Gastrocnemius medialis (tissue), 4 donors: ENCODE measurements around the gene SNX14. TPM values are rescaled to one million over a fixed set of nuclear protein-coding genes. Genes with fewer than 3 reads are reported as not detected.

Experiments
- ATAC-seq, 2 donors: fragments of 150-250 bp; one replicate each; pipeline ENCODE4 v1.9.1; 2016
- DNase-seq, 2 donors: peaks; one replicate each; pipeline ENCODE4 v3.0.0-alpha.2; 2019
- H3K27ac ChIP-seq, 4 donors: fragments of 200-600 bp; sonication (generic); 1 replicate in 1 of 4; 2 replicates in 3 of 4; pipeline ENCODE4 v1.5.1; 2016 to 2018; ENCODE audit warnings: mild to moderate bottlenecking in 2 of 4, moderate library complexity in 1 of 4
- H3K27me3 ChIP-seq, 3 donors: fragments of 200-600 bp; sonication (generic) in 2 of 3; 1 replicate in 1 of 3; 2 replicates in 2 of 3; pipeline versions ENCODE4 v1.5.1 to v1.6.0; 2016 to 2019; ENCODE audit warnings: mild to moderate bottlenecking in 1 of 3, moderate library complexity in 1 of 3
- H3K36me3 ChIP-seq, 2 donors: fragments of 200-600 bp; sonication (generic) in 1 of 2; one replicate each; pipeline ENCODE4 v1.5.1; 2017 to 2018
- H3K4me1 ChIP-seq, 2 donors: fragments of 200-600 bp; sonication (generic) in 1 of 2; one replicate each; pipeline ENCODE4 v1.5.1; 2016 to 2017; ENCODE audit warnings: mild to moderate bottlenecking in 2 of 2
- H3K4me3 ChIP-seq, 4 donors: fragments of 200-600 bp; sonication (generic) in 3 of 4; 1 replicate in 1 of 4; 2 replicates in 3 of 4; pipeline ENCODE4 v1.5.1; 2016 to 2019; ENCODE audit warnings: mild to moderate bottlenecking in 2 of 4
- H3K9me3 ChIP-seq, 3 donors: fragments of 200-600 bp; sonication (generic) in 2 of 3; 1 replicate in 1 of 3; 2 replicates in 2 of 3; pipeline ENCODE4 v1.5.1; 2016 to 2019
- POLR2A ChIP-seq, 2 donors: fragments of 450-650 bp; IDR thresholded peaks; one replicate each; pipeline ENCODE4 v1.6.1; 2017; ENCODE audit warnings: antibody characterized with exemption in 2 of 2, mild to moderate bottlenecking in 2 of 2, moderate library complexity in 2 of 2
- in situ Hi-C, 4 donors: fragments of 200-750 bp; cut with MboI; loops; one replicate each; pipeline versions ENCODE4 v1.15.0 to v1.8.0; 2017; ENCODE audit warnings: low sequenced_read_pairs in 4 of 4
- intact Hi-C: fragments of 100-400 bp; cut with DNase I; formaldehyde crosslinking; loops from one replicate; pipeline ENCODE4 v1.15.1; 2023; ENCODE audit warnings: low total_unique reads
- total RNA-seq, 4 donors: library from RNA; depleted of rRNA; stranded (reverse); fragments of >200 nt; gene quantifications; one replicate each; pipeline versions ENCODE4 v1.1.0 to v1.2.3, GENCODE V29; 2016
- TF ChIP-seq, protein P1 (sequence below), 5 experiments: fragments of 450-650 bp in 3 of 5; fragments of 200-600 bp in 2 of 5; sonication (generic) in 2 of 5; IDR thresholded peaks in 4 of 5; conservative IDR thresholded peaks in 1 of 5; 1 replicate in 4 of 5; 2 replicates in 1 of 5; pipeline ENCODE4 v1.5.1; 2016 to 2019; ENCODE audit warnings: antibody characterized with exemption in 5 of 5, mild to moderate bottlenecking in 3 of 5, moderate library complexity in 3 of 5

The SNX14 gene
- total RNA-seq, 4 donors from 2014 or later, result 16.0 to 38.5 (median 24.7) TPM

DNA sequence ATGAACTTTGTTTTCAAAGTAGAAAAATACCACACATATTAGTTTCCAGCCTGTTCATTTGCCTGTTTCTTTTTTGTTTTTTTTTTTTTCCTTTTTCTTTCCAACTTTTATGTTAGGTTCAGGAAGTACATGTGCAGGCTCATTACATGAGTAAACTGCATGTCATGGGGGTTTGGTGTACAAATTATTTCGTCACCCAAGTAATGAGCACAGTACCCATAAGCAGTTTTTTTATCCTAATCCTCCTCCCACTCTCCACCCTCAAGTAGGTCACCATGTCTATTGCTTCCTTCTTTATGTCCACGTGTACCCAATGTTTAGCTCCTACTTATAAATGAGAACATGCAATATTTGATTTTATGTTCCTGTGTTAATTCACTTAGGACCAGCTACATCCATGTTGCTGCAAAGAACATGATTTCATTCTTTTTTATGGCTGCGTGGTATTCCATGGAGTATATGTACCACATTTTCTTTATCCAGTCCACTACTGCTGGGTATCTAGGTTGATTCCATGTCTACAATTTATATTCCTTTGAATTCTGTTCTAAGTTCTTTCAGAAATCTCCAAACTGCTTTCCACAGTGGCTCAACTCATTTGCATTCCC, 31.8 kb downstream of the SNX14 start:
- no peak for DNase-seq
- no peak for ATAC-seq
- Histone ChIP-seq H3K4me3 (no peak overlapping the region), H3K36me3 (peaks cover 0 to 50% of the 10 kb centered on the region in 2 donors), H3K27me3 (no peaks in the 10 kb centered on the region), H3K9me3 (no peaks in the 10 kb centered on the region), H3K27ac (no peak overlapping the region), H3K4me1 (peaks cover 0 to 5% of the 10 kb centered on the region in 2 donors)
- intact Hi-C loops, result no loop called here
- TF ChIP-seq, protein P1, sequence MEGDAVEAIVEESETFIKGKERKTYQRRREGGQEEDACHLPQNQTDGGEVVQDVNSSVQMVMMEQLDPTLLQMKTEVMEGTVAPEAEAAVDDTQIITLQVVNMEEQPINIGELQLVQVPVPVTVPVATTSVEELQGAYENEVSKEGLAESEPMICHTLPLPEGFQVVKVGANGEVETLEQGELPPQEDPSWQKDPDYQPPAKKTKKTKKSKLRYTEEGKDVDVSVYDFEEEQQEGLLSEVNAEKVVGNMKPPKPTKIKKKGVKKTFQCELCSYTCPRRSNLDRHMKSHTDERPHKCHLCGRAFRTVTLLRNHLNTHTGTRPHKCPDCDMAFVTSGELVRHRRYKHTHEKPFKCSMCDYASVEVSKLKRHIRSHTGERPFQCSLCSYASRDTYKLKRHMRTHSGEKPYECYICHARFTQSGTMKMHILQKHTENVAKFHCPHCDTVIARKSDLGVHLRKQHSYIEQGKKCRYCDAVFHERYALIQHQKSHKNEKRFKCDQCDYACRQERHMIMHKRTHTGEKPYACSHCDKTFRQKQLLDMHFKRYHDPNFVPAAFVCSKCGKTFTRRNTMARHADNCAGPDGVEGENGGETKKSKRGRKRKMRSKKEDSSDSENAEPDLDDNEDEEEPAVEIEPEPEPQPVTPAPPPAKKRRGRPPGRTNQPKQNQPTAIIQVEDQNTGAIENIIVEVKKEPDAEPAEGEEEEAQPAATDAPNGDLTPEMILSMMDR (IDR thresholded peaks at IDR 0.05 in 4 of 5, conservative IDR thresholded peaks at IDR 0.05 in 1 of 5), result no peak
- TF ChIP-seq POLR2A (IDR thresholded peaks at IDR 0.05), result no peak
- in situ Hi-C loops, result no loop called here

DNA sequence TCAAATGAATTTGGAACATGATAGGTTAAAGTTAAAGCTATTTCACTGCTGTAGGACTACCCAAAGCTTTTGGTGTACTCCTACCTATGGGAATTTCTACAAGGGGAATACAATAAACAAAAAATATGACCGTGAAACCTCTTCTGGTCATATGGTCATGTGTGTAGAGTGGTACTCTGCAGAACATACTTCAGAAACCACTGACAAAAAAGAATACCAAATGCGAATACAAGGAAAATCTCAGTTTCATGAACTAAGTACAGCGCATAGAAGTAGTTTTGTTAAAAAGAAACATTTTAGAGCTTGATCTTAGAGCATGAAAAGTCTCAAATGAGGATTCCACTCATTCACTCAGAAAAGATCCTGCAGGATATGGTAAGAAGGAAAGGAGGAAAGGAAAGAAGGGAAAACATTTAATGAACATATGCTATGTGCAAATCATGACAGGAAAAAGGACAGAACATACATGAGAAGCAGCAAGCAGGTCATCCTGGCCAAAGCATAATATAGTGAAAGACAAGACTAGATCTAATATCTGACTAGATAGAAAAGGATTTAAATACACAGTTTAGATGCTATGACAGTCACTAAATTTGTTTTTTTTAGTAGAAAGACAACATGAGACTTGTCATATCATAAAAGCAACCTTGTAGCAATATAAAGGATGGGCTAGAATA, 36.5 kb downstream of the SNX14 start:
- no peak overlapping the region for H3K4me3 ChIP-seq
- H3K4me1 ChIP-seq, result peaks cover 0 to 5% of the 10 kb centered on the region in 2 donors
- H3K27ac ChIP-seq, result no peak overlapping the region
- H3K9me3 ChIP-seq, result no peaks in the 10 kb centered on the region
- intact Hi-C loops, result no loop called here
- ATAC-seq (no peak), DNase-seq (no peak)
- TF ChIP-seq POLR2A (IDR thresholded peaks at IDR 0.05), result no peak
- TF ChIP-seq, protein P1 (IDR thresholded peaks at IDR 0.05 in 4 of 5, conservative IDR thresholded peaks at IDR 0.05 in 1 of 5), result no peak
- H3K36me3 ChIP-seq, result peaks cover 0 to 25% of the 10 kb centered on the region in 2 donors
- in situ Hi-C loops, result no loop called here
- no peaks in the 10 kb centered on the region for H3K27me3 ChIP-seq

GRCh38 chr6:85552652-85553051, 41.0 kb downstream of the SNX14 start:
- intact Hi-C loops, result no loop called here
- in situ Hi-C loops, result no loop called here
- Histone ChIP-seq H3K9me3 (no peaks in the 10 kb centered on the region), H3K27ac (no peak overlapping the region), H3K4me3 (no peak overlapping the region), H3K4me1 (no peaks in the 10 kb centered on the region), H3K36me3 (peaks cover 0 to 26% of the 10 kb centered on the region in 2 donors), H3K27me3 (no peaks in the 10 kb centered on the region)
- TF ChIP-seq POLR2A (IDR thresholded peaks at IDR 0.05), result no peak
- TF ChIP-seq, protein P1 (IDR thresholded peaks at IDR 0.05 in 4 of 5, conservative IDR thresholded peaks at IDR 0.05 in 1 of 5), result no peak
- DNase-seq (no peak), ATAC-seq (no peak)

- Histone ChIP-seq H3K9me3 (no peaks in the 10 kb centered on the region), H3K36me3 (peaks cover 0 to 32% of the 10 kb centered on the region in 2 donors), H3K4me1 (no peaks in the 10 kb centered on the region), H3K27ac (no peak overlapping the region), H3K27me3 (no peaks in the 10 kb centered on the region), H3K4me3 (no peak overlapping the region)
- TF ChIP-seq POLR2A (IDR thresholded peaks at IDR 0.05), result no peak
- TF ChIP-seq, protein P1 (IDR thresholded peaks at IDR 0.05 in 4 of 5, conservative IDR thresholded peaks at IDR 0.05 in 1 of 5), result no peak
- no peak for ATAC-seq
- intact Hi-C loops (no loop called here), in situ Hi-C loops (no loop called here)
- no peak for DNase-seq
Measured at GRCh38 chr6:85551264-85551663, 42.4 kb downstream of the SNX14 start.
